ENCODE results near the gene SLC6A1. TPM values are rescaled to one million over a fixed set of nuclear protein-coding genes. Genes with fewer than 3 reads are reported as not detected.

The SLC6A1 gene
- total RNA-seq, 2 experiments from 2014 or later, result not detected

GRCh38 chr3:11088831-11089230 lies 96.3 kb downstream of the SLC6A1 start:
- no peak overlapping the region for H3K4me3 ChIP-seq (ENCODE audit: low read depth, low read length, poor library complexity, severe bottlenecking)
- intact Hi-C loops (cut with micrococcal nuclease; ENCODE audit: unreplicated experiment), result no loop called here
- no peaks in the 10 kb centered on the region for H3K36me3 ChIP-seq (ENCODE audit: insufficient read depth, low read length)
- H3K79me2 ChIP-seq (ENCODE audit: insufficient read depth, low read depth, low read length), result no peaks in the 10 kb centered on the region
- no peak overlapping the region for H3K4me2 ChIP-seq (ENCODE audit: low read length)
- H2AFZ ChIP-seq (ENCODE audit: low read length), result no peak overlapping the region
- H3K9me2 ChIP-seq (ENCODE audit: insufficient read depth, low read length), result no peaks in the 10 kb centered on the region
- H3K9me3 ChIP-seq (ENCODE audit: low read length), result no peaks in the 10 kb centered on the region
- CTCF ChIA-PET (ENCODE audit: unreplicated experiment), result no interaction called here
- H3K27ac ChIP-seq (ENCODE audit: low read depth, low read length, poor library complexity, severe bottlenecking), result no peak overlapping the region
- H3K4me1 ChIP-seq (ENCODE audit: insufficient read depth, low read length, poor library complexity, severe bottlenecking), result no peaks in the 10 kb centered on the region
- TF ChIP-seq CTCF (conservative IDR thresholded peaks at IDR 0.05; ENCODE audit: low read length) (no peak), EZH2phosphoT487 (IDR thresholded peaks at IDR 0.05; ENCODE audit: borderline replicate concordance, low read depth, low read length) (no peak)
- no peaks in the 10 kb centered on the region for H4K20me1 ChIP-seq (ENCODE audit: insufficient read depth, low read length)
- POLR2A ChIA-PET, result no interaction called here
- BruUV-seq (replicated peaks), result no TSS peak
- no peak for DNase-seq (ENCODE audit: low spot score)

Other genes starting within 250 kb of the SLC6A1 start
- not detected in 2 replicates for gene SLC6A11, start 176.5 kb upstream of the SLC6A1 start, total RNA-seq (2014; rRNA removed; shearing (Covaris generic))
- gene SLC6A11, start 176.5 kb upstream of the SLC6A1 start, total RNA-seq (2022), result not detected in 2 replicates
- gene HRH1, start 161.7 kb downstream of the SLC6A1 start, total RNA-seq (2014; rRNA removed; shearing (Covaris generic)), result not detected in 2 replicates
- not detected in 2 replicates for gene HRH1, start 161.7 kb downstream of the SLC6A1 start, total RNA-seq (2022)